ENCODE measurements around the gene PLCXD1.
"Not testable (repeated sequence)": the region's sequence is repeated elsewhere in the genome, so short reads cannot be mapped to it uniquely, and the experiment has no call there.

PLCXD1 gene

DNA sequence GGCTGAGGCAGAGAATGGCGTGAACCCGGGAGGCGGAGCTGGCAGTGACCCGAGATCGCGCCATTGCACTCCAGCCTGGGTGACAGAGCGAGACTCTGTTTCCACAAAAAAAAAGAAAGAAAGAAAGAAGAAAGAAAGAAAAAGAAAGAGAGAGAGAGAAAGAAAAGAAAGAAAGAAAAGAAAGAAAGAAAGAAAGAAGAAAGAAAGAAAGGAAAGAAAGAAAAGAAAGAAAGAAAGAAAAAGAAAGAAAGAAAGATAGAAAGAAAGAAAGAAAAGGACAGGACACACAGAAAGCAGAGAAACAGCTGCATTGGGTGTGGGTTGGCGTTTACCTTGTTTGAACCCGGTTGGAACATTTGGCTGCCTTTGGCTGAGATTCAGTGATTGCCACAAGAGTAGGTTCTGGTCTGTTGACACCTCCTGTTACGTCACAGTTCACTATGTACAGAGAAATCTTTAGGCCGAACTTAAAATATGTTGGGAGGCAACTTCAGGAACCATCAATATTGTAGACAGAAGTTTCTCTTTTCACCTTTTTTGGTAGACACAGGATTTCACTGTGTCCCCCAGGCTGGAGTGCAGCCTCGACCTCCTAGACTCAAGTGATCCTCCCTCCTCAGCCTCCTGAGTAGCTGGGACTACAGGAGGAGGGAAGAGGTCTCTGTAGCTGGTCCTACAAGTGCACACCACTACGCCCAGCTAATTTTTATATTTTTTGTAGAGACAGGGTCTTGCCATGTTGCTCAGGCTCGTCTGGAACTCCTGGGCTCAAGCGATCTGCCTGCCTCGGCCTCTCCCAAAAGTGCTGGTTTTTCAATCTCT, 16.3 kb upstream of the PLCXD1 start:
- no peak for DNase-seq

DNA sequence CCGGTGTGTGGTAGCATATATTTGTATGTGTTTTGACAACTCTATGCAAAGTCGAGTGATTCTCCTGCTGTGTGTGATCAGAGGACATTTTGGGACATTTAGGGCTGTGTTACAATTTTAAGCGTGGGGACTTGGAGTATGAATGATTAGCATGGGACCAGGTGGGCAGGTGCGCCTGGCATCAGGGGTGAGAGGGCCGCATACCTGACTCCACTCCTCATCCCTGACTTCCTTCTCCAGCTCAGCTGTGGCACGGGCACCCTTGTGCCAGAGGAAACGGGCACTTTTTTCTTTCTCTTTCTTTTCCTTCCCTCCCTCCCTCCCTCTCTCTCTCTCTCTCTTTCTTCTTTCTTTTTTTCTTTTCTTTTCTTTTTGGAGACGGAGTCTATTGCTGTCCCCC, 15.7 kb upstream of the PLCXD1 start:
- DNase-seq: no peak

- DNase-seq: no peak
These were observed 13.4 kb upstream of the PLCXD1 start for GRCh38 chrX:267771-268261.

DNA sequence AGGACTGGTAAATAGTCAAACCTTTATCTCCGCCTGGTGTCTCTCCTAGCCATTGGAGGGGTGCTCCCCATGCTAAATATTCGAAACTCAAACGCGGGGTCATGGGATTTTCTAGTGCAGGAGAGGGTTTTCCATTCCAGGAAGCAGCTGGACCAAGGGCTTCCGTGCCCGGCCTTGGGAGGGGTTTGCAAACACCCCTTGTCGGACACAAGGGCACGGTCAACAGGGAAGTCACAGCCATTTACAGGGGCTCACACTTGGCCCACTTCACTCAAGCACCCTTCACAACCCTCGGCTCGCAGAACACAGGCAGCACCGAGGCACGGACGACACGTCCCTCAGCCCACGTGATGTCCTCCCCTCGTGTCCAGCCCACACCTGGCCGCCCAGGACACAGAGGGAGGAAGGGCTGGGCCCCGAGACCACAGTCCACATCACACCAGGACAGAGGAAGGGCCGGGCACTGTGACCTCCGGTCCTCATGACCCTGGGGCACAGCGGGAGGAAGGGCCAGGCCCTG, 10.3 kb upstream of the PLCXD1 start:
- no peak for DNase-seq

- DNase-seq: no peak
These were observed 6.2 kb upstream of the PLCXD1 start for GRCh38 chrX:274904-275475.

- no peak for DNase-seq
These were observed 5.7 kb upstream of the PLCXD1 start for GRCh38 chrX:275476-275966.

- DNase-seq: no peak
These were observed 5.1 kb upstream of the PLCXD1 start for GRCh38 chrX:275967-276580.

DNA sequence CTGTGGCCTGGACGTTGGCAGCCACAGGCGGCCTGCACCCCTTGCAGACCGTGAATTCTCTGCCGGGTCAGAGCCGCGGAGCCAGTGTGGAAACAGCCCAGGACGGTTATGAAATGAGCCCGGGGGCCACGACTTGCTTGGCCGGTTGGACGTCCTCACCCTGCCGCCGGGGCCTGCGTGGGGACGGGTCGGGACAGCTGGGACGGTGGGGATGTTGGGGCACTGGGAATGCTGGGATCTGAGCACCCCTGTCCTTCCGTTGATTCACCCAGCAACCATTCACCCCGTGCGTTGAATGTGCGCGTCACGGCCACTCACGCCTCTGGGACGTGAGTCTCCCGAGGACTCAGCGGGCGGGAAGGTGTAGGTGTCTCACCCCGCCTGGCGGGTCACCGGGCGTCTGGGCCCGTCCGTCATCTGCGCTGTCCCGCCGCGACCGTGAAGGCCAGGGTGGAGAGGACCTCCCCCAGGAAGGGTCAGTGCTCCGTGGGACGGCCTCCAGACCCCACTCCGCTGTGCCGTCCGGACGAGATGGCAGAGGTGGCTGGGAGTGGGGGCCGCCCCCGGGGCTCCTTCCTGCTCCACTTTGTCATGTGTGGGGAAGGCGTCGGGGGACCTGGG, 4.5 kb upstream of the PLCXD1 start:
- DNase-seq: no peak

GRCh38 chrX:279757-280604, 1.2 kb upstream of the PLCXD1 start:
- not testable (repeated sequence) for DNase-seq

DNA sequence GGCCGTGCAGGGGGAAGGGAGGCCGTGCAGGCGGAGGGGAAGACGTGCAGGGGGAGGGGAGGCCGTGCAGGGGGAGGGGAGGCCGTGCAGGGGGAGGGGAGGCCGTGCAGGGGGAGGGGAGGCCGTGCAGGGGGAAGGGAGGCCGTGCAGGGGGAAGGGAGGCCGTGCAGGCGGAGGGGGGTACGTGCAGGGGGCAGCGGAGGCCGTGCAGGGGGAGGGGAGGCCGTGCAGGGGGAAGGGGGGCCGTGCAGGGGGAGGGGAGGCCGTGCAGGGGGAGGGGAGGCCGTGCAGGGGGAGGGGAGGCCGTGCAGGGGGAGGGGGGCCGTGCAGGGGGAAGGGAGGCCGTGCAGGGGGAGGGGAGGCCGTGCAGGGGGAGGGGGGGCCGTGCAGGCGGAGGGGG, 459 bp upstream of the PLCXD1 start:
- DNase-seq: not testable (repeated sequence)

GRCh38 chrX:282000-282681, 960 bp downstream of the PLCXD1 start:
- DNase-seq: not testable (repeated sequence)

DNA sequence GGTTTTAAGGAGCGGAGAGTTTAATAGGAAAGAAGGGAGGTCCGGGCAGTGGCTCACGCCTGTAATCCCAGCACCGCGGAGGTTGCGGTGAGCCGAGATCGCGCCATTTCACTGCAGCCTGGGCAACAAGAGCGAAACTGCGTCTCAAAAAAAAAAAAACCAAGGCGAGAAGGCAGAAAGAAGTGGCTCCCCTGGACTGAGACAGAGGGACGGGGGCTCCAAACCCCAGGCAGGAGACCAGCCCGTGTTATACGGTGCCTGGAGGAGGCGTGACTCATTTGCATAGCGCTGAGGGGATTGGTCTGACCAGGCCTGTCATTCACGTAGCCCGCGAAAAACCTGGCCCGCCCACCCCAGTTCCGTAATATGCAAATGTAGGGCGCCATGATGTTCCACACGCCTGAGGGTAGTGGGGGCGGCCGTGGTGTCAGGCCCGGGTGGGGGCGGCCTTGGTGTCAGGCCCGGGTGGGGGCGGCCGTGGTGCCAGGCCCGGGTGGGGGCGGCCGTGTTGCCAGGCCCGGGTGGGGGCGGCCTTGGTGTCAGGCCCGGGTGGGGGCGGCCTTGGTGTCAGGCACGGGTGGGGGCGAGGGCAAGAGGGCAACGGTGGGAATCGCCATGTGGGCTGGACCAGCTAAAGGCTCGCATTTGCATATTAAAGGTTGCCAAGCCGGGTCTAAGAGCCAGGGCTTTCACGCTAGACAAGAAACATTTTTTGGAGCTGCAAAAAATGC, 2.1 kb downstream of the PLCXD1 start:
- DNase-seq: no peak

DNA sequence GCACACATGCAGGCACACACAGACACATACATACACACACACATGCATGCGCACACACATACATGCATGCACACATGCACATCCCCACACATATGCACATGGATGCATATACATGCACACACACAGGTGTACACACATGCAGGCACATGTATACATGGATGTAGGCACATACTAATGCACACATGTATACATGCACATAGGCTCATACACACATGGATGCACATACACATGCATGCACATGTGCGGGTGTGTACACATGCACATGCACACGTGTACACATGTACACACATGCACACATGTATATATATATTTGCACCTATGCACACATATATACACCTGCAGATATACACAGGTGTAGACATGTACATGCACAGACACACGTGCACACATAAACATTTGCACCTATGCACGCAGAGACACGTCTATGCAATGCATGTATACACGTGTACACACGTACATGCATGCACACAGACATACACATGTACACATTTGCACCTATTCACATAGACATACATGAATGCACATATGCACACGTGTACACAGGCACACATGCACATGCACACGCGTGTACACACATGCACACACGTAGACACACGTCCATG, 4.0 kb downstream of the PLCXD1 start:
- DNase-seq: no peak

DNA sequence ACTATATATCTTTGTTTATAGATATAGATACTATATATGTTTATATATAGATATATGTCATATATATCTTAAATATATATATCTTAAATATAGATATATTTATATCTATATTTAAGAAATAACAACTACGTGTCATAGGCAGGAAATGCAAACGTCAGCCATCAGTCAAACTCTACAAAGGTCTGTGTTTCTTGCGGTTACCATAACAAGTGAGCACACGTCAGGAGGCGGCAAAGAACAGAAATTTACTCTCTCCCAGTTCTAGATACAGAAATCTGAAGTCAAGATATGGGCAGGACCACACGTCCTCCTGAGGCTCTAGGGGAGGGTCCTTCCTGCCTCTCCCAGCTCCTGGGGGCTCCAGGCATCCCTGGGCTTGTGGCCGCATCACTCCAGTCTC, 6.5 kb downstream of the PLCXD1 start:
- DNase-seq: no peak

- DNase-seq: no peak
These were observed 7.4 kb downstream of the PLCXD1 start for GRCh38 chrX:288561-288991.

DNA sequence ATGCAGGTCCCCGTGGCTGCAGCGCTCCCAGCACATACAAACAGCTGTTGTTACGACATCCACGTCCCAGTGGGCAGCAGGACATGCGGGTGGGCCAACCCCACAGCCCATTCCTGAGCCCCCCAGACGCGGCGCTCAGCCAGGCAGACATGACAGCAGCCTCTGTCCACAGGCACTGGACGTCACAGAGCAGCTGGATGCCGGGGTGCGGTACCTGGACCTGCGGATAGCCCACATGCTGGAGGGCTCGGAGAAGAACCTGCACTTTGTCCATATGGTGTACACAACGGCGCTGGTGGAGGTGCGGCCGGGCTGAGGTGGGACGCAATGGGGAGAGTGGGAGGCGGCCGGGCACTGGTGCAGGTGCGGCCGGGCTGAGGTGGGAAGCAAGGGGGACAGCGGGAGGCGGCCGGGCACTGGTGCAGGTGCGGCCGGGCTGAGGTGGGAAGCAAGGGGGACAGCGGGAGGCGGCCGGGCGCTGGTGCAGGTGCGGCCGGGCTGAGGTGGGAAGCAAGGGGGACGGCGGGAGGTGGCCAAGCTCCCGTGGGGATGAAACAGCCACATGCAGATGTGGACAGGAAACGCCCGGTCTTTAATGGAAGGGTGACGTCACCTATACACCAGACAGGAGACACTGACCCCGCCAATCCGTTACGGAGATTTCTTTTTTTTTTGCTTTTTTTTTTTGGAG, 9.4 kb downstream of the PLCXD1 start:
- no peak for DNase-seq

DNA sequence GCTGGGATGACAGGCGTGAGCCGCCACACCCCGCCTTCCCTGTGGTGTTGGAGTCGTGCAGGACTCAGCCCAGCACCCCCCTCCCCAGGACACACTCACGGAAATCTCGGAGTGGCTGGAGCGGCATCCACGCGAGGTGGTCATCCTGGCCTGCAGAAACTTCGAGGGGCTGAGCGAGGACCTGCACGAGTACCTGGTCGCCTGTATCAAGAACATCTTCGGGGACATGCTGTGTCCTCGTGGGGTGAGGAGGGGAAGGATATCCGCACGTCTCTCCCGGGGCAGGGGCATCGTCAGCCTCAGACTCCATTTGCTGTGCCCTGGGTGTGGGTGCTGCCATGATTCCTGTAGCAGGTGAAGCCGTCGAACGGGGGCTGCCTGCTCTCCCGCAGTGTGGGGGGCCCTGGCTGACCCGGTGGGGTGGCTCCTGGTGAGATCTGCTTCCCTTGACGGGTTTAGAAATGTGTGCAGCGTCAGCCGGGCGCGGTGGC, 10.3 kb downstream of the PLCXD1 start:
- DNase-seq: no peak

DNA sequence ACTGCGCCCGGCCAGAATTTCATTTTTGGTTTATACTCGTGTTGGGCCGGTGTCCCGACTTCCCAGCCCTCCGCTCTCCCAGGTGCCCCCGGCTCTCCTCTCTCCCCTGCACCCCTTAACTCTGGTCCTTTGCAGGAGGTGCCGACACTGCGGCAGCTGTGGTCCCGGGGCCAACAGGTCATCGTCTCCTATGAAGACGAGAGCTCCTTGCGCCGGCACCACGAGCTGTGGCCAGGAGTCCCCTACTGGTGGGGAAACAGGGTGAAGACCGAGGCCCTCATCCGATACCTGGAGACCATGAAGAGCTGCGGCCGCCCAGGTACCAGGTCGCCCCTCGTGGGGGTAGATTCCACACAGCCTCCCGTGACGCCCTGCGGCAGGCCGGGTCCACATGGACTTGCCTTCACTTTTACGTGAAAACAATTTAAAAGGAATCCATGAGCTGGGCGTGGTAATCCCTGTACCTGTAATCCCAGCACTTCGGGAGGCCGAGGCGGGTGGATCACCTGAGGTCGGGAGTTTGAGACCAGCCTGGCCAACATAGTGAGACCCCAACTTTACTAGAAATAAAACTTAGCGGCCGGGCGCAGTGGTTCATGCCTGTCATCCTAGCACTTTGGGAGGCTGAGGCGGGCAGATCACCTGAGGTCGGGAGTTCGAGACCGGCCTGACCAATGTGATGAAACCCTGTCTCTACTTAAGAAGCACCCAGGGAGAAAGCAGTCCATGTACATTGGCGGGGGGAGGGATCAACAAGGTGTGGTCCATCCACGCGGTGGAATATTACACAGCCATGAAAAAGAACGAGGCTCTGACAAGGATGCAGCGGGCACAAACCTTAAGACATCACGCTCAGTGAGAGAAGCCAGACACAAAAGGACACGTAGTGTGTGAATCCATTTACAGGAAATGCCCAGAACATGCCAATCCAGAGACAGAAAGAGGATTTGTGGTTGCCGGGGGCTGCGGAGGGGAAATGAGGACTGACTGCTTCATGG, 12.0 kb downstream of the PLCXD1 start:
- DNase-seq: no peak
